ENCODE measurements around the gene FBXO33. TPM values are rescaled to one million over a fixed set of nuclear protein-coding genes. Genes with fewer than 3 reads are reported as not detected.
A peak's percentile ranks its signal among the peaks of the same experiment; 100 is the strongest.

Gene FBXO33
- total and polyA plus RNA-seq, 2 donors (not counting 1 experiment from before 2014, with no cell fraction given): 17.3 to 19.3 TPM

DNA sequence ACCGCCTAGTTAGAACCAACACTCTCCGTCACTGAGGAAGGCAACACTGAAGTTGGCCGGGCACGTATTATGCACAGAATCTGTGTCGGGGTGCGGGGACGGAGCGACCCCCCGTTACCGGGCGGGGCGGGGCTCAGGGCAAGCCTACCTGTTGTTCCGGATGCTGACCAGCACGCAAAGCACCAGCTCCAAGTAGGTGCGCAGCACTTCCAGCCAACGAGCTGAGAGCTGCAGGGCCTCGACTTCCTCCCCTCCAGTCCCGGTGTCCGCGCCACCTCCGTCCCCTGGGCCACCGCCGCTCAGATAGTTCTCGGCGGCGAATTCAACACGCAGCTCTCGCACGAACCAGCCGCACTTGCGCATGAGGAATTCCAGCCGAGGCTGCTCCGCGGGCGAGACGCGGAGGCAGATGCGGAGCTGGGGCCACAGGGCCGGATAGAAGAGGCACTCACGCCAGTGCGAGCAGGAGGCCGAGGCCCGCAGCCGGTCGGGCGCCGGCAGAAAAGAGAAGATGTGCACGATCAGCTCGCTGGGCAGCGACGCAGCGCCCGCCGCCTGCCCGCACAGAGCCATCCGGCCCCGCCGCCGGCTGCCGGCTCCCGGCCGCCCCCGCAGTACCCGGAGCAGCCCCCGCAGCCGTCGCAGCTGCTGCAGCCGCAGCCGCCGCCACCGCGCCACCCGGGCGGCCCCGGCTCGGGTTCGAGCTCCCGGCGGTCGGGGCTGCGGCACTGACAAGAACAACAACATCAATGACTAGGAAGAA is 636 bp downstream of the FBXO33 start:
- CTCF ChIA-PET: interaction anchor here (1.0 to 1.8 kb wide), 4 partner anchors 165 to 317 kb away, joined by 3 to 7 read pairs (median 4); partner anchors contain the start of genes GEMIN2 and TRAPPC6B
- no peaks in the 10 kb centered on the region for H3K9me3 Mint-ChIP-seq (ENCODE audit: insufficient read depth)

More for the DNA sequence above, 636 bp downstream of the FBXO33 start:
- H2AFZ ChIP-seq (ENCODE audit: insufficient read depth, low read depth, low read length, poor library complexity, severe bottlenecking): peak overlapping the region; percentile 92
- Mint-ChIP-seq H3K4me1 (peaks cover 45% of the 10 kb centered on the region), H3K4me3 (peak overlapping the region; percentile 99), H3K27ac (peak overlapping the region; percentile 100), H3K27me3 (no peaks in the 10 kb centered on the region)
- peaks cover 44% of the 10 kb centered on the region for H4K20me1 ChIP-seq (ENCODE audit: control insufficient read depth, insufficient read depth, low read length, poor library complexity, severe bottlenecking)
- no peaks in the 10 kb centered on the region for H3K9me3 ChIP-seq (ENCODE audit: control extremely low read depth in 1 of 3, control insufficient read depth in 2 of 3, insufficient read depth in 1 of 3, low read length in 2 of 3)
- peak overlapping the region; percentile 85 to 95 (median 92) for H3K4me3 ChIP-seq (ENCODE audit: control extremely low read depth in 1 of 5, extremely low read depth in 1 of 5, insufficient read depth in 1 of 5, low read depth in 2 of 5, low read length in 4 of 5)
- ATAC-seq (ENCODE audit: low read depth) (peak; percentile 4), DNase-seq (no peak)
- intact Hi-C loops (cut with micrococcal nuclease): loop anchor here (1.0 to 5.0 kb wide), 5 partner anchors 34 to 328 kb away; partner anchors contain the start of genes PNN, SEC23A and TRAPPC6B
- 1% methylated on average over 81 of the region's 81 CpGs for WGBS (ENCODE audit: insufficient coverage)
- peak overlapping the region; percentile 99 for H3K9ac ChIP-seq (ENCODE audit: low read length)
- peaks cover 52% of the 10 kb centered on the region for H3K79me2 ChIP-seq (ENCODE audit: control insufficient read depth, insufficient read depth, low read length)
- peak overlapping the region; percentile 100 for H3K27ac ChIP-seq (ENCODE audit: low read length in 2 of 2)
- H3K27me3 ChIP-seq (replicated peaks in 1 of 4; ENCODE audit: control extremely low read depth in 1 of 4, control insufficient read depth in 3 of 4, insufficient read depth in 4 of 4, low read length in 3 of 4): no peaks in the 10 kb centered on the region
- peaks cover 27 to 34% of the 10 kb centered on the region in 2 donors for H3K4me1 ChIP-seq (ENCODE audit: control insufficient read depth in 2 of 2, insufficient read depth in 2 of 2, low read length in 2 of 2)
- H3K36me3 ChIP-seq (replicated peaks in 1 of 2; ENCODE audit: control extremely low read depth in 1 of 2, control insufficient read depth in 1 of 2, extremely low read depth in 1 of 2, insufficient read depth in 2 of 2, low read length in 1 of 2): no peaks in the 10 kb centered on the region
- no peak for TF ChIP-seq EZH2 (IDR thresholded peaks at IDR 0.05; ENCODE audit: borderline replicate concordance, insufficient read depth, low read depth, low read length, poor library complexity, severe bottlenecking)
- TF ChIP-seq, protein P1, sequence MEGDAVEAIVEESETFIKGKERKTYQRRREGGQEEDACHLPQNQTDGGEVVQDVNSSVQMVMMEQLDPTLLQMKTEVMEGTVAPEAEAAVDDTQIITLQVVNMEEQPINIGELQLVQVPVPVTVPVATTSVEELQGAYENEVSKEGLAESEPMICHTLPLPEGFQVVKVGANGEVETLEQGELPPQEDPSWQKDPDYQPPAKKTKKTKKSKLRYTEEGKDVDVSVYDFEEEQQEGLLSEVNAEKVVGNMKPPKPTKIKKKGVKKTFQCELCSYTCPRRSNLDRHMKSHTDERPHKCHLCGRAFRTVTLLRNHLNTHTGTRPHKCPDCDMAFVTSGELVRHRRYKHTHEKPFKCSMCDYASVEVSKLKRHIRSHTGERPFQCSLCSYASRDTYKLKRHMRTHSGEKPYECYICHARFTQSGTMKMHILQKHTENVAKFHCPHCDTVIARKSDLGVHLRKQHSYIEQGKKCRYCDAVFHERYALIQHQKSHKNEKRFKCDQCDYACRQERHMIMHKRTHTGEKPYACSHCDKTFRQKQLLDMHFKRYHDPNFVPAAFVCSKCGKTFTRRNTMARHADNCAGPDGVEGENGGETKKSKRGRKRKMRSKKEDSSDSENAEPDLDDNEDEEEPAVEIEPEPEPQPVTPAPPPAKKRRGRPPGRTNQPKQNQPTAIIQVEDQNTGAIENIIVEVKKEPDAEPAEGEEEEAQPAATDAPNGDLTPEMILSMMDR (IDR thresholded peaks at IDR 0.05): no peak
- POLR2A ChIA-PET: interaction anchor here (0.6 to 3.4 kb wide), 7 partner anchors 10 to 329 kb away, joined by 3 to 33 read pairs (median 7); partner anchors contain the start of genes PNN, SEC23A and TRAPPC6B
- H3K4me2 ChIP-seq (replicated peaks; ENCODE audit: low read depth, low read length, poor library complexity, severe bottlenecking): peak overlapping the region; percentile 78

Data from B cell (primary cell).